ENCODE data around the gene BDH1.

Gene BDH1

DNA sequence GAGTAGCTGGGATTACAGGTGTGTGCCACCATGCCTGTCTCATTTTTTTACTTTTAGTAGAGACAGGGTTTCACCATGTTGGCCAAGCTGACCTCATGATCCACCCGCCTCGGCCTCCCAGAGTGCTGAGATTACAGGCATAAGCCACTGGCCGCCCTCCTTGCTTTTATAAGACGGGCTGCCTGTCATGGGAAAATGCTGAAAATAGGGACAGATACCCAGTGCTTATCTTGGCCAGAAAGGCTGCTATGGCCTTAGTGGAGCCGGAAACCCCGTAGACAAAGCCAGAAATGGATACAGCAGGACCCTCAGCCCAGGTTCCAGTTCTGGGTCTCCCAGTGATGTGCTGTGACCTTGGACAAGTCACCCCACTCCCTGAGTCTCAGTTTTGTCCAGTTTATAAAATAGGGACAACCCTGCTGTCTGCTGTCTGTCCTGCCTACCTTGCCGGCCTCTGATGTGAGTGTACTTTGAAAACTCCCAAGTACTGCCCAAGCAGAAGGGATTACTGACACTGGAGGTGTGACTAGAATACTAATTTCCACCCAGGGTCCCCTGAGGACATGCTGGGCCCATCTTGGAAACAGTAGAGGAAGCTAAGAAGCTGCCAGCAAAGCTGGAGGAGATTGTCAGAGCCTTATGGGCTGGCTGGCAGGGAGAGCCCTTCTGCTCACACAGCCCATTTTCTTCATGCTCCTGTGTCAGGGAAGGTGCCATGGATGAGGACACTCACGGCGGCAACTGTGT, 59.6 kb downstream of the BDH1 start:
- no peak for DNase-seq (ENCODE audit: low spot score)
- TF ChIP-seq CTCF (IDR thresholded peaks at IDR 0.05; ENCODE audit: extremely low read depth, missing control alignments) = no peak

DNA sequence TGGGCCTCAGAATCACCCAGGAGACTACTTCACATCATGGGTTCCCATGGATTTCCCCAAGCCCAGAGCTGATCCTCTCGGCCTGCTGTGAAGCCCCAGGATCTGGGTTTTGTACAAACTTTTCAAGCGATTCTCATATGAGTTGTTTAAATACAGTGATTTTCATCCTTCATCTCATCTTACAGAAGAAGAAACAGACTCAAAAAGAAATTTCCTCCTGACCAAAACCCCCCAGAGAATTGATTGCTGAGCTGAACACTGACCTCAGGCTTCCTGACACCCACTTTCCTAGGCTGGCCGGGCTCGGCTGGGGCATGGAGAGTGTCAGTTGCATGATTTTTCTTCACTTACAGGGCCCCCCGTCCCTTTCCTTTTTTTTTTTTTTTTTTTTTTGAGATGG, 60.3 kb downstream of the BDH1 start:
- peak; percentile 71 for DNase-seq (ENCODE audit: low spot score)
- no peak for TF ChIP-seq CTCF (IDR thresholded peaks at IDR 0.05; ENCODE audit: extremely low read depth, missing control alignments)

DNA sequence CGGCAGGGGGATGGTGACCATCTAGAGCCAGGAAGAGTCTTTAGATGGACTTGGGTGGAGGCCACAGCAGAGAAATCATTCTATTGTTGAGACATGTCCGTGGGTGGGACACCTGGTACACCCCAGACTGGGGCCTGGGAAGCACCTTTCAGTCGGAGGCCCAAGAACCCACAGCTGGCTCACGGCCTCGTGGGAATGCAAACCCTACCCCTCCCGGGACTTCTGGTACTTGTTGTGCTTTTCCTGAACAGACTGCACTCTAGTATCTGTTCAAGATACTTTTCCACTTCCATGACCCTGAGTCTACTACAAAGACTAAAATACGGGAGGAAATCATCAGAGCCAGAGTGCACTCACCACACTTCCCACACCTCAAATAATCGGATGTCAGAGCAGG, 60.7 kb downstream of the BDH1 start:
- DNase-seq (ENCODE audit: low spot score) = peak; percentile 54
- TF ChIP-seq CTCF (IDR thresholded peaks at IDR 0.05; ENCODE audit: extremely low read depth, missing control alignments) = no peak

DNA sequence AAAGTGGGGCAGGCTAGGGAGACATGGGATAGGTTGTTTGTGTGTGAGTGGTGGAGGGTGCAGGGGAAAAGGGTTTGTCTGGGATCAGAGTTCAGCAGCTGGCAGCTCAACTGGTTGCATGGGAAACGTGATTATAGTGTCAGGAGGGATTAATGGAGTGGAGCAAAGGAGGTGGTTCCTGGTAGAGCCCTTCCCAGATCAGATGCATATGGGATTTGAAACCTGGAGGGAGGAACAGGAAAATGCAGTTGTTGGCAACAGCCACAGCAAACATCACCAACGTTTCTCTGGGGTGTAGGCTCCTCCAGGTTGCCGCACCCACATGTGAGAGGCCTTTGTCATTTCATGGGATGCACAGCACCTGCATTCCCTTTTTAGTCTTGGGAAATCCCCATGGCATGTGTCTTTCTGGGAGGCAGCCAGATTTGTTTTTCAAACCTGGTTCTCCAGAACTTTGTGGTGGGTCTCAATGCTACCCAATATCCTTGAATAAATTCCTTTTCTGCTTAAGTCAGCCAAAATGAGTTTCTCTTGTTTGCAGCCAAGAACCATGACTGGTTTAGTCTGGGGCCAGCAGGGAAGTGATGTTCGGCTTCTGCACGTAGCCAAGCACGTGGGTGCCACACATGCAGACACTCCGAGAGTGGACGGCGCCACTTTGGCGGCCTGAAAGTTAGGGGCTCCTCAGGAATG, 61.3 kb downstream of the BDH1 start:
- TF ChIP-seq CTCF (IDR thresholded peaks at IDR 0.05; ENCODE audit: extremely low read depth, missing control alignments) = no peak
- DNase-seq (ENCODE audit: low spot score) = no peak

DNA sequence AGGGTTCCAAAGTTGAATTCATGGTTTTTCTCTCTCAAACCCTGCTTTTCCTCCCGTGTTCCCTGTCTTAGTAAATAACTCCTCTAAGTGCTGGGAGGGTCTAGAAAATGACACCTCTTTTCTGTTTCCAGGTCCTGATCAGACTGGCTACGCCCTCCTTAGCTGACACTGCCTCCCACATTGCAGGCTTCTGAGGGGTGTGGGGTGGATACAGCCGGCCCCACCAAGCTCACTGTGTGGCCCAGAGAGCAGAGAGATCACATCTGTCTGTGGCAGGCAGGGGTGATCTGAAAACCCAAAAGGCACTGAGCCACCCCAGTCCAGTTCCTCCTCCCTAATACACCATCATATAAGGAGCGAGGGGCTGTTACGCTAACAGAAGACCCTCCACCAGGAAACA, 62.7 kb downstream of the BDH1 start:
- DNase-seq (ENCODE audit: low spot score) = no peak

DNA sequence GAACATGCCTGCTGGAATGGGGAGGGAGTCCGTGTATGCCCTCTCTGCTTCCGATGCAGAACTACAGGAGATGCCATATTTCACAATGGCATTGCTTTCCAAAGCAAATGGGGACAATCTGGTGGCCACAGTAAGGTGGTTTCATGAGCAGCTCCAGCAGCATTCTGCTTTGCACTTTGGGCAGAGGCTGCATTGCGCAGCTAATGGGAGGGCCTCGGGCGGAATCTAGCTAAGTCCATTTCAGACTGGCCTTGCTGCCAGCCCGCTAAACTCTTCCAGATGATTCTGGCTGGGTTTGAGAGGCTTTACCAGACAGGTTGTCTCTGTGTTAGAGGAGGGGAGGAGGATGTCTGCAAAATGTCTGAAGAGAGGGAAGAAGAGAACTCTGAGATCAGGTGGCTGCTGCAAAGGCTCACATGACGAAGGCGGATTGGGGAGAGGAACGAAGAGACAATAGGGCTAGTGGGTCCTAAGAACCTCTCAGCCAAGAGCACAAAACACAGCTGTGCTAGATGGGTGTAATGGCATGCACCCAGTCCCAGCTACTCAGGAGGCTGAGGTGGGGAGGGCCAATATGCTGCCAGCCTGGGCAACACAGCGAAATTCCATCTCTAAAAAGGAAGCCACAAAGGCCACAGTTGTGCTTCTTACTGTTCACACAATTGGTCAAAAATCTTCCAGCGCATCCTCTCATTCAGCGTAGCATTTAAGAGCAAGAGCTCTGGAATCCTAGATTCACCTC, 63.7 kb downstream of the BDH1 start:
- TF ChIP-seq CTCF (IDR thresholded peaks at IDR 0.05; ENCODE audit: extremely low read depth, missing control alignments) = no peak
- no peak for DNase-seq (ENCODE audit: low spot score)

More for the DNA sequence above, 62.7 kb downstream of the BDH1 start:
- no peak for TF ChIP-seq CTCF (IDR thresholded peaks at IDR 0.05; ENCODE audit: extremely low read depth, missing control alignments)

- no peak for DNase-seq (ENCODE audit: low spot score)
- TF ChIP-seq CTCF (IDR thresholded peaks at IDR 0.05; ENCODE audit: extremely low read depth, missing control alignments) = no peak
These were observed 64.3 kb downstream of the BDH1 start for GRCh38 chr3:197491478-197491877.
